ENCODE results near the gene USP54. TPM values are rescaled to one million over a fixed set of nuclear protein-coding genes. Genes with fewer than 3 reads are reported as not detected.
"Not testable (repeated sequence)": the region's sequence is repeated elsewhere in the genome, so short reads cannot be mapped to it uniquely, and the experiment has no call there.

USP54 gene, protein sequence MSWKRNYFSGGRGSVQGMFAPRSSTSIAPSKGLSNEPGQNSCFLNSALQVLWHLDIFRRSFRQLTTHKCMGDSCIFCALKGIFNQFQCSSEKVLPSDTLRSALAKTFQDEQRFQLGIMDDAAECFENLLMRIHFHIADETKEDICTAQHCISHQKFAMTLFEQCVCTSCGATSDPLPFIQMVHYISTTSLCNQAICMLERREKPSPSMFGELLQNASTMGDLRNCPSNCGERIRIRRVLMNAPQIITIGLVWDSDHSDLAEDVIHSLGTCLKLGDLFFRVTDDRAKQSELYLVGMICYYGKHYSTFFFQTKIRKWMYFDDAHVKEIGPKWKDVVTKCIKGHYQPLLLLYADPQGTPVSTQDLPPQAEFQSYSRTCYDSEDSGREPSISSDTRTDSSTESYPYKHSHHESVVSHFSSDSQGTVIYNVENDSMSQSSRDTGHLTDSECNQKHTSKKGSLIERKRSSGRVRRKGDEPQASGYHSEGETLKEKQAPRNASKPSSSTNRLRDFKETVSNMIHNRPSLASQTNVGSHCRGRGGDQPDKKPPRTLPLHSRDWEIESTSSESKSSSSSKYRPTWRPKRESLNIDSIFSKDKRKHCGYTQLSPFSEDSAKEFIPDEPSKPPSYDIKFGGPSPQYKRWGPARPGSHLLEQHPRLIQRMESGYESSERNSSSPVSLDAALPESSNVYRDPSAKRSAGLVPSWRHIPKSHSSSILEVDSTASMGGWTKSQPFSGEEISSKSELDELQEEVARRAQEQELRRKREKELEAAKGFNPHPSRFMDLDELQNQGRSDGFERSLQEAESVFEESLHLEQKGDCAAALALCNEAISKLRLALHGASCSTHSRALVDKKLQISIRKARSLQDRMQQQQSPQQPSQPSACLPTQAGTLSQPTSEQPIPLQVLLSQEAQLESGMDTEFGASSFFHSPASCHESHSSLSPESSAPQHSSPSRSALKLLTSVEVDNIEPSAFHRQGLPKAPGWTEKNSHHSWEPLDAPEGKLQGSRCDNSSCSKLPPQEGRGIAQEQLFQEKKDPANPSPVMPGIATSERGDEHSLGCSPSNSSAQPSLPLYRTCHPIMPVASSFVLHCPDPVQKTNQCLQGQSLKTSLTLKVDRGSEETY (N-terminal part only)
- 31.7 TPM for total RNA-seq

DNA sequence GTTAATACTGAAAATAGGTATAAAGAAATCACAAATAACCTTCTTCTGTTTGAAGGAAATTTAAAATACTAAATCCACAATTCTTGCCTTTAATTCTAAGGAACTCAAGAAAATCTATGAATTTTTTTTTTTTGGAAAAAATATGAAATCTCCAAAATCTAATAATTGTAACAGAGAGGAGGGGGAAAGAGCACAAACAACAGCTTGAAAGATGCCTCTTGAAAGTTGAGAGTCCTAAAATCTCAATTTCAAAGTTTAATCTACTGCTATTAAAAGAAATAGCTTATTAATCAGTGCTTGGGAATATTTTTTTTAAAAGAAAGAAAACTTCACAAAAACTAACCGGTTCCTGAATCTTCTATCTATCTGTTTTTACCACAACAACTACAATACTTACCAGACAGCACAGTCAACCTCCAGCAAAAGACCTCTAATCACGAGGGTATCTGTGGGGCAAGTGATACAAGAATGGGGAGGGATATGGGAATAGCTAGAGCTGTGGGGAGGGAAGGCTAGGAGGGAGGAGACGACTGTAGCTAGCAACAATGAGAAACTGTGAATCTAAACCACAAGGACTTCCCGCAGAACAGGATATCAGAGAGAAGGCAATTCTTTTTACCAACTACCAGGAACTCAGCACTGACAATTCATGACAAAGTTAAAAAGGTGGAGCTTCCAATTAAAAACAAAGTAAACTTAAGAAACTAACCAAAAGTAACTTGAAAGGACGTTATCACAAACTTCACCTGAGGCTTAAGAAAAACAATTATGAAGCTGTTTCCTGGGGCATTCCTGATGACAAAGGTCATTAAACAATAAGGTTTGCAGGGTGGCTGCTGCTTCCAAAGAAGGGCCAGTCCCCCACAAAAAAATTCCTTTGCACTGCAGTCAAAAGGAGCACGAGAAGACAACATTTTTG lies at the start of gene USP54:
USP54 (minus strand) TSS at position 462 of the 919 bp plus-strand sequence. CDS start 15,684 bp downstream, outside the sequence.
- DNase-seq = peak; percentile 26

DNA sequence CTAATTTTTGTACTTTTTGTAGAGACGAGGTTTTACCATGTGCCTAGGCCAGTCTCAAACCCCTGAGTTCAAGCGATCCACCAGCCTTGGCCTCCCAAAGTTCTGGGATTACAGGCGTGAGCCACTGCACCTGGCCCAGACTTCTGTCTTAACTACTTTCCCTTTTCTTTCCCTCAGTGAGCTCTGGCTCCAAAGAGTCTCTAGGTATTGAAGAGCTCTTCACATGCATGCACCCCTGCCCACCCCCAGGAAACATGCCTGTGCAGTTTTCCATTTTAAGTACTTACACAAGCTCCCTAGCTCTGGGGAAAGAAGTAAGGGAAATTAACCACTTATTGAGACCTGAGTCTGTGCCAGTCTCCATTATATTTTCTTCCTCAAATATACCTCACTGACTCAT lies 48.1 kb upstream of the USP54 start:
- no peak for DNase-seq

DNA sequence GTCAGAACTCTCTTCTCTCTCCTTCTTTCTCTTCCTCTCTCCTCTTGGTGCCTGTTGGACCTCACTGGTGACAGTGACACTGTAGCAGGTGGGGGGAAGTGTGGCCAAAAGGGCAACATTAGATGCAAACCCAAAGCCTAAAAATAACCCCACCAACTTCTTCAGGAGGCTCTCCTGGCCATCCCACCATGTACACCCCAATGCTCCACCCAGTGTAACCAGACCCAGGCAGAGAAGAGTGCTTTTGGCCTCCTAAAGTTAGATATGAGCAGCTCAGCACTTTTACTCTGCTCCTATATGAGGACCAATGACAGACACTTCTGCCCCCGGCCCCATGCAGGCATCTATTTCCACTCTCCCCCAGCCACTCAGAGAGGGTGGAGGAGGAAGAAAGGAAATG lies 44.6 kb upstream of the USP54 start:
- no peak for DNase-seq

DNA sequence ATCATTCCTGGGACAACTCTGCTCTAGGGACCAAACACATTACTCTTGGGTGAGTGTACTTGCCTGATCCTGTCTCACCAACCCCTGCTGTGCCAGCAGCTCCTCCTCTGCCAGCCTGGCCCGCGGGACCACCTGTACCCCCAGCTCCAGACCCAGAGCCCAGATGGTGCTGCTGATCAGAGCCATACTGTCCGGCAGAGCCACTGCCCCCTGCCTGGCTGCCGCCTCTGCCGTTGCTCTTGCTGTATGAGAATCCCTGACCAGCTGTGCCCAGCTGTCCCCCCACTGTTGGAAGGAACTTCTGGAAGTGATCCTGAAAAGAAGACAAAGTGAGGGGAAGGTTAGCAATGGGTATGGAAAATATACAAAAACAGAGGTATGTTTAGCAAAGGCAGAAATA lies 43.3 kb upstream of the USP54 start:
- no peak for DNase-seq

DNA sequence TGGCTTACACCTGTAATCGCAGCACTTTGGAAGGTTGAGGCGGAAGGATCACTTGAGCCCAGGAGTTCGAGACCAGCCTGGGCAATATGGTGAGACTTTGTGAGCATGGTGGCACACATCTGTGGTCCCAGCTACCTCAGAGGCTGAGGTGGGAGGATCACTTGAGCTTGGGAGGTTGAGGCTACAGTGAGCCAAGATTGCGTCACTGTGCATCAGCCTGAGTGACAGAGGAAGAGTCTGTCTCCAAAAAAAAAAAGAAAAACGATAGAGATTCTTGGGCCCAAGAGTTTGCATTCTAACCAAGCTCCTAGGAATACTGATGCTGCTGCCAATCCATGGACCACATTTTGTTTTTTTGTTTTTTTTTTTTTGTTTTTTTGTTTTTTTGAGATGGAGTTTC lies 38.0 kb upstream of the USP54 start:
- DNase-seq = no peak

DNA sequence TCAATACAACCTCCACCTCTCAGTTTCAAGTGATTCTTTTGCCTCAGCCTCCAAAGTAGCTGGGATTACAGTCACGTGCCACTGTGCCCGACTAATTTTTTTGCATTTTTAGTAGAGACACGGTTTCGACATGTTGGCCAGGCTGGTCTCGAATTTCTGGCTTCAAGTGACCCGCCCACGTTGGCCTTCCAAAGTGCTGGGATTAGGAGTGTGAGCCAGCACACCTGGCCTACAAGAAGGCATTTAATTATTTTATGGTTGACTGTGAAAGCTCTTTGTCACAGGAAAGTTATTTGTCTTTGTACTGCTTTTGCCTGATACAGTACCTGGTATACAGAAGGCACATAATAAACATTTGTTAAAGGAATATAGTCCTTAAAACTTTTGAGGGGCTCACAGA lies 37.3 kb upstream of the USP54 start:
- DNase-seq = no peak

DNA sequence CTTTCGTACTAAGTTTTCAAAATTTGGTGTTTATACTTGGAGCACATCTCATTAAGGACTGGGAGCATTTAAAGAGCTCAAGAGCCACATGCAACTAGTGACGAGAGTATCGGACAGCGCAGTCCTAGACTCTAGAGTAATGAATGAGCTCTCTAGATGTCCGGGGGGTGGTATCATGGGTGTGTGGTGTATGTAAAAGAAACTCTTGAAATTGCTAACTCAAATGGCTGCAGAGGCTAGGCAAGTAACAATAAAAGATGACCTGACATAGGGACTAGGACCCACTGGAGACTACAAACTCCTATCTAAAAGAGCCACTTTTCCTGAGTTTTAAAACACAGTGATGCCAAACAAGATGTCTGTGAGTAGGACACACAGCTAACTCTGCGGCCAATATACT lies 36.2 kb upstream of the USP54 start:
- DNase-seq = no peak

DNA sequence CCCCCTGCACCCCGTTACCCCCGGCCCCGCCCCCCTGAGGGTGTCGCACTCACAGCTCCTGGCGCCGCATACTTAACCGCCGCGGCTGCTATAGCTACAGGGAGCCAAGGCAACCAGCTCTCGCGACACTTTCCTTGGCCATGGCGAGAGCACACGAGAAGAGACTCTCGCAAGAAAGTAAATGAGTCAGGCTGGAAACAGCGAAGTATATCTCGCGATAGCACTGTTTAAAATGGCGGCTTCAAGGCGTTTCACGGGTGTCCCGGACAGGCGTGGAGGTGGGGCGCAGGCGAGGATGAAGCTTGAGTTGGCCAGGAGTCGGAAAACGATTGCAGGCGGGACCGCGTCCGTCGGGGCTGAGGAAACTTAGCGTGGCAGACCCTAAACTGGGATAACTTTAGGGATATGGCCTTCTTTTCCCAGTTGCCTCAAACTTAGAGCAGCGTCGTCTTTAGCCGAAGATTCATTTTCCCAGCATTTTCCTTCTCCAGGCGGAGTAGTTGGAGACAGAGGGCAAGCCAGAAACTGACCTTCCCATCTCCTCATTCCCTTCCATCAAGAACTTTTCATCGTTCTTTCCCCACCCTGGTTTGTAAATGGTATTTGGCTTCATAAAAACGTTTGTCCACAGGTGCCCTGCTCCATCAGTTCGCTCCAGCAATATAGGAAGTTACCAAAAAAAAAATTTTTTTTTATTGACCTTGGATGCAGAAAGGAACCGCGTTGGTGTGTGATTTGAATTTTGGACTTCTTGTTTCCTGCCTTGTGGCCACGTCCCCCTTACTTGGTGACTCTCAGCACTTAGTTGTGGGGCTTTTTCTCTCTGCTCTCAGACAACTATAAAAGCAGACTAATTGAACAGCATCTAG lies 35.0 kb upstream of the USP54 start:
- peak; percentile 87 for DNase-seq

DNA sequence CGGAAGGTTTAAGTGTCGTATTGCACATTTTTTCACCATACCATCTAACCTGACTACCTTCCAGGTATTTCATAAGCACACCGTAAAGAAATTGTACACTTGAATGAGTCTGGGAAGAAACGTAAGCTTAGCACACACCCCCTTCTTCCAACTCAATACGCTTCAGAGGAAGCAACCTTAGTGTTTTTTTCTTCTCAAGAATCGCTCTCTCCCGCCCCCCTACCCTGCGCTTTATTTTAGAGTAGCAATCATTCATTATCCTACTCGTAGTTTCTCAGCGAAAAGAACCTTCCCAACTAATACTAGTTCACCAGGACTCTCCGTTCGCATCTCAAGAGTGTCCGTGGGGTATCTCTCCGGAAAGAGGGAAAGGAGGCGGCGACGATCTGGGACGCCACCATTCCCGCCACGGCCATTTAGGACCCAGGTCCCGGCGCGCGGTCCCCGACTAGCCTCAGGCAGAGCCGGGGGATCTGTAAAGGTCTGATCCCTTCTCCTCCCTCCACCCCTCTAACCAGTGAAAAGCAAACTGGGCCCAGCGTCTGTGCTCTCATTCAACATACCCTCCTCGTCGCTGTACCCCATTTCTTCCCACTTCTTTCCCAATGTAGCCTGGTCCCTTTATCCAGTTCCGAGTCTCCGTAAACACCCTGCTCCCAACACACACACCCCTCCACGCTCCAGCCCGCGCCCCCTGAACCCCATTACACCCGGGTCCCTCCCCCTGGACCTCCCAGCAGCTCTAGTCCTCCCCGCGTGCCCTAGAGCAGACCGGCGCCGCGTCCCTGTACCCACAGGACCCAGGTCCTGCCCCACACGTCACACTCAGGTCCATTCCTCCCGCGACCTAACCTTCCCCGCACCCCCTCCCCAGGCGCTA lies 34.1 kb upstream of the USP54 start:
- no peak for DNase-seq

DNA sequence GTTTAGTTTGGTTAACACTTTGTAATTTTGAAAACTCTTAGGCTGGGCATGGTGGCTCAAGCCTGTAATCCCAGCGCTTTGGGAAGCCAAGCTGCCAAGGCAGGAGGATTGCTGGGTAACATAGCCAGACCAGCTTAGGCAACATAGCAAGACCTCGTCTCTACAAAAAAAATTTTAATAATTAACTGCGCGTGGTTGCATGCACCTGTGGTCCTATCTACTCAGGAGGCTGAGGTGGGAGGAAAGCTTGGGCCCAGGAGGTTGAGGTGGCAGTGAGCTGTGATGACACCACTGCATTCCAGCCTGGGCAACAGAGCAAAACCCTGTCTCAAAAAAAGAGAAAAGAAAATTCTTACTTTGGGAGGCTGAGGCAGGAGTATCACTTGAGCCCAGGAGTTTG lies 31.9 kb upstream of the USP54 start:
- no peak for DNase-seq

DNA sequence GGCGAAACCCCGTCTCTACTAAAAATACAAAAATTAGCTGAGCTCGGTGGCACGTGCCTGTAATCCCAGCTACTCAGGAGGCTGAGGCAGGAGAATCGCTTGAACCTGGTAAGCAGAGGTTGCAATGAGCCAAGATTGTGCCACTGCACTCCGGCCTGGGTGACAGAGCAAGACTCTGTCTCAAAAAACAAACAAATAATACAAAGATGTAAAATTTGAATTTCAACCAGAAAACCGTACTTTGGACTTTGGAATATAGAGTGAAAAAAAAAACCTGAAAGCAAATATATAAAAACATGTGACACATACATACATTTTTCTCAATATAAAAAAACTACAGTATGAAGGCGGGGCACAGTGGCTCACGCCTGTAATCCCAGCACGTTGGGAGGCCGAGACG lies 29.8 kb upstream of the USP54 start:
- DNase-seq = not testable (repeated sequence)

DNA sequence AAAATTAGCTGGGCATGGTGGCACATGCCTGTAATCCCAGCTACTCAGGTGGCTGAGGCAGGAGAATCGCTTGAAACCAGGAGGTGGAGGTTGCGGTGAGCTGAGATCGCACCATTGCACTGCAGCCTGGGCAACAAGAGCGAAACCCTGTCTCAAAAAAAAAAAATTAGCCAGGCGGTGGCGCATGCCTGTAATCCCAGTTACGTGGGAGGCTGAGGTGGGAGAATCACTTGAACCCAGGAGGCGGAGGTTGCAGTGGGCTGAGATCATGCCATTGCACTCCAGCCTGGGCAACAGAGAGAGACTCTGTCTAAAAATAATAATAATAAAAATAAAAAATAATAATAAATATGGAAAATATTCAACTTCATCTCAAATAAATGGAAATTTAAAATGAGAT lies 26.0 kb upstream of the USP54 start:
- DNase-seq = not testable (repeated sequence)

DNA sequence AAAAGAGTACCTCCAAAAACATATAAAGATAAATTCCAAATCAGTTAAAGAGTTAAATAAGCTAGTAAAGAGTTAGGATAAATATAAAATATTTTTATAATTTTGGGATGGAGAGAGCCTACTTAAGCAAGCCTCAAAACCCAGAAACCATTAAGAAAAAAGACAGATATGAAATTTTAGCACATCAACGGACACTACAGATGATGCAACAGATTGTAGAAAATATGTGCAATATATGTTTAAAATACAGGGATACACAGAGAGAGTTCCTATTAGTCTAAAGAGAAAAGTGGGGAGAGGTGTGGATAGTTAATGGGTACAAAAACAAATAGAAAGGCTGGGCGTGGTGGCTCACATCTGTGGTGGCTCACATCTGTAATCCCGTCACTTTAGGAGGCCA lies 23.6 kb upstream of the USP54 start:
- no peak for DNase-seq

DNA sequence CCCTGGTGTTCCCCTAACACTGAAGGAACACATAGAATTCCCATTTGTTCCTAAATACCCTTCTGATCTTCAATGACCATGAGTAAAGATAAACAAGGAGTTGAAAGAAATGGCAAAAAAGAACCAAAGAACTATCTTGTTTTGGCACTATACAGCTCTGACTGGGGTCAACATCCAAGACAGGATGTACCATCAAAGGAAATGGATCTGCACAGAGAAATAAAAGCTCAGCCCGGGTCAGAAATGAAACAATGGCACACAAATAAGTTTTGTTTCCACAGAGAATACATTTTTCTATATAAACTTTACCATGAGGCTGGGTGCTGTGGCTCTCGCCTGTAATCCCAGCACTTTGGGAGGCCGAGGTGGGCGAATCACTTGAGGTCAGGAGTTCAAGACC lies 18.0 kb upstream of the USP54 start:
- no peak for DNase-seq

DNA sequence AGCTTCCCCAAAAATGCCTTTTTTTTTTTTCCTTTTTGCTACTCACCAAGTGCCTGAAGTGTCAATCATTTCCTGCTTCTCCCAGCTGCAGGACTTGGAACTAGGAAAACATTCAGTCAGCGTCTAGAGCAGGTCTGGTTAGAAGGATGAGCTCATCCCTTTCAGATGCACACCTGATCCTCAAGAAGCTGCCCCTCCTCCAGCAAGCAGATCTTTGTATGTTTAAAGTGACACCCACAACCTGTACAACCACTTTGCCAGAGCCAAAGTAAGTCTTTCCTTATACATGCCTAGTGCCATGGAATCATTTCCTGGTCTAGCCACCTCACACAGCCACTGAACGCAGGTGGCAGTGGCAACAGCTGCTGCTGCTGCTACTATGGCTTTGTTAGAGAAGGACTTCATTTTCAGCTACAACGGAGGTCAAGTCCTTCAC lies 10.4 kb upstream of the USP54 start:
- DNase-seq = no peak

DNA sequence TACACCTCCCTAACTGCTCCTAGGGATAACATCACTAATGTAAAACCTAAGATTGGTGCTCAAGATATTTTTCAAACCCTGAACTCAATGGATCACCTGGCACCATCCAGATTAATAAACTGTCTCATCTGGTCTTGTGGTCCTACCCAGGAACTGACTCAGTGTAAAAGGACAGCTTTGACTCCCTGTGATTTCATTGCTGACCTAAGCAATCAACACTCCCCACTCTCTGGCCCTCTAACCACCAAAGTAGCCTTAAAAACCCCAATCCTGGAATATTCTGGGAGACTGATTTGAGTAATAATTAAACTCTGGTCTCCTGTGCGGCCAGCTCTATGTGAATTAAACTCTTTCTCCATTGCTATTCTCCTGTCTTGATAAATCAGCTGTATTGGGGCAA lies 6.2 kb upstream of the USP54 start:
- no peak for DNase-seq

DNA sequence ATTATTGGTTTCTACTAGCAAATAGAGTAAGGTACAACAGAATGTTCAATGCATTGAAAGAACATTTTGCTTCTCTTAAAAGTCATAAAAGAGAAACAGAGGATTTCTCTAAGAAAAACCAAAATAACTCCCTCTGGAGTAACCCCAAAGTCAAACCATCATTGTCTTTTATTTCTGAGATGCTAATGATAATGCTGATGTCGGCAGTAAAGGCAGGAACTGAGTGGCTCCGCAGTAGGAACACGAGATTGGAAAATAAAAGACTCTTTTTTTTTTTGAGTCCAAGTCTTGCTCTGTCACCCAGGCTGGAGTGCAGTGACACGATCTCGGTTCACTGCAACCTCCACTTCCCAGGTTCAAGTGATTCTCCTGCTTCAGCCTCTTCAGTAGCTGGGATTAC lies 2.7 kb upstream of the USP54 start:
- no peak for DNase-seq

DNA sequence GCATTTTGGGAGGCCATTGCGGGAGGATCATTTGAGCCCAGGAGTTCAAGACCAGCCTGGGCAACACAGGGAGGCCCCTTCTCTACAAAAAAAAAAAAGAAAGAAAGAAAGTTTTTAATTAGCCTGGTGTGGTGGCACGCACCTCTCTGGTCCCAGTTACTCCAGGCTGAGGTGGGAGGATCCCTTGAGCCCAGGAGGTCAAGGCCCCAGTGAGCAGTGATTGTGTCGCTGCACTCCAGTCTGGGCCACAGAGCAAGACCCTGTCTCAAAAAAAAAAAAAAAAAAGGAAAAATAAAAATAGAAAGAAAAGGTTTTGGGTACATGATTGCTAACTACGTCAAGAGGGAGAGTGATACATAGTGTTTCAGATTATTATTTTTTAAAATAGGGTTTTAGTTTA lies 2.0 kb upstream of the USP54 start:
- no peak for DNase-seq

DNA sequence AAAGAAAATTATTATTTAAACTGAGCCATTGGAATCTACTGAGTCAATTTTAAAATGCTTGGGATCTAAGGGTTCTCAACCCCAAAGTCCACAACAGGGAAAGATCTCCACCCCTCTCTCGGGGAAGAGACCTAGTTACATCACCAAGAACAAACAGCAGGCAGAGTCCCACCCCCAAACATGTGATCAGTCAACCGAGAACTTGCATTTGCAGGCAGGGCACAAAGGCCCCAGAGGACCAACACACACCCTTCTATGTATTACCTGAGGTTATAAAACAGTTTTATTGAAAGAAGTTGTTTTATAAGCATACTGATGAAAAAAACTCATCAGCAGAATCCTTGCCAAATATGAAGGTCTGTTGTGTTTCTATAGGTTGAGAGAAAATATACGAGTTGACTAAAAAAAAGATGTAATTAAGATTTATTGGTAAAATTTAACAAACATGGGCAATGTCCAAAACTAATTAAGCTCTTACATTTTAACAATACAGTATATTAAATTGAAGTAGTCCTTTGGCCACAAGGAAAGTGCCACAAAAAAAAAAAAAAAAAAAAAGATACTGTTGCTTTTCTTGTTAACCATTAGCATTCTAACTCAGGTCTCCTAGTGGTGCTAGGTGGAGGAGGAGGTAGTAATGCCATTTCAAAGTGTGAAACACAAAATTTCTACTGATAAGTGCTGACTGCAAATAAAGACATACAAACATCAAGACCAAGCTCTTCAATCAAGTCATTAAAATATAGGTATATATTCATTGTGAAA lies 975 bp upstream of the USP54 start:
- DNase-seq = peak; percentile 54
